Adrenal gland (tissue), 12 donors: Measurements from ENCODE around the gene LRRC61. TPM values are rescaled to one million over a fixed set of nuclear protein-coding genes. Genes with fewer than 3 reads are reported as not detected.

ENCODE experiments used
- DNase-seq, 7 donors: peaks; one replicate each; pipeline ENCODE4 v3.0.0-alpha.2; 2019 to 2020
- H3K27ac ChIP-seq, 5 donors: fragments of 200-600 bp; sonication (generic) in 4 of 5; 1 replicate in 3 of 5; 2 replicates in 2 of 5; pipeline versions ENCODE4 v1.5.1 to v1.8.0; 2016 to 2020; ENCODE audit warnings: mild to moderate bottlenecking in 1 of 5
- H3K27me3 ChIP-seq: fragments of 200-600 bp; 2 replicates; pipeline ENCODE4 v1.8.0; 2021
- H3K36me3 ChIP-seq, 2 donors: fragments of 200-600 bp; replicated peaks in 1 of 2; 1 replicate in 1 of 2; 2 replicates in 1 of 2; pipeline versions ENCODE4 v1.5.1 to v1.8.0; 2018 to 2022
- H3K4me1 ChIP-seq, 2 donors: fragments of 200-600 bp; replicated peaks in 1 of 2; 1 replicate in 1 of 2; 2 replicates in 1 of 2; pipeline versions ENCODE4 v1.5.1 to v1.8.0; 2018 to 2021
- H3K4me3 ChIP-seq, 4 donors: fragments of 200-600 bp; sonication (generic) in 3 of 4; one replicate each; pipeline ENCODE4 v1.5.1; 2016 to 2018
- H3K9me3 ChIP-seq, 3 donors: fragments of 200-600 bp; sonication (generic) in 1 of 3; replicated peaks in 1 of 3; 1 replicate in 2 of 3; 2 replicates in 1 of 3; pipeline versions ENCODE4 v1.5.1 to v1.8.0; 2016 to 2021
- CTCF ChIP-seq, 6 experiments: fragments of 450-650 bp in 4 of 6; fragments of 200-600 bp in 2 of 6; sonication (generic) in 1 of 6; IDR thresholded peaks; 1 replicate in 5 of 6; 2 replicates in 1 of 6; pipeline versions ENCODE4 v1.5.1 to v1.8.0; 2016 to 2021; ENCODE audit warnings: antibody characterized with exemption in 6 of 6, mild to moderate bottlenecking in 2 of 6, moderate library complexity in 1 of 6
- POLR2A ChIP-seq, 2 donors: fragments of 450-650 bp; IDR thresholded peaks; one replicate each; pipeline ENCODE4 v1.6.1; 2017; ENCODE audit warnings: antibody characterized with exemption in 2 of 2, mild to moderate bottlenecking in 2 of 2, moderate library complexity in 1 of 2
- WGBS, 4 donors: extraction: QIAGEN DNeasy Blood & Tissue Kit in 2 of 4; methylation state at CpG; one replicate each; pipeline versions ENCODE4 v1.1.5 to v1.1.7; 2013 to 2017; 5-methylcytosine and 5-hydroxymethylcytosine counted together
- intact Hi-C, 2 donors: fragments of 100-400 bp; cut with DNase I; formaldehyde crosslinking; loops; one replicate each; pipeline versions ENCODE4 v1.14.1 to v1.15.0; 2022 to 2023
- polyA plus RNA-seq, 3 donors: library from polyadenylated mRNA; stranded (reverse); fragments of 200-250 nt in 2 of 3; fragments of 350-450 nt in 1 of 3; fragmentation: Illumina TruSeq in 1 of 3; extraction: RNeasy Lipid Tissue Mini Kit (QIAGEN cat#74804) in 1 of 3; gene quantifications; one replicate each; pipeline ENCODE4 v1.2.3, GENCODE V29; 2013 to 2014
- total RNA-seq, 9 donors: library from RNA; depleted of rRNA in 4 of 9; stranded (reverse); fragments of >200 nt in 4 of 9; fragments of 120-200 nt in 1 of 9; fragmentation: NEBNext Ultra II Directional in 1 of 9; extraction: Animal tissue kit (Norgen Biotek cat#: 25700) in 1 of 9; gene quantifications; one replicate each; pipeline versions ENCODE4 v1.1.0 to v1.2.4, GENCODE V29; 2013 to 2023
- donor health status: healthy with polysubstance abuse.
- donor health status: Bipolar disorder and iron deficiency.
- donor health status: DM: yes; HTN: yes; CAD: no.
- donor health status: DM: no; HTN: no; CAD: no.
- donor health status: DM: no; HTN: no; CAD: no.
- donor health status: DM: yes; HTN: yes; CAD: no.

Gene LRRC61
- total and polyA plus RNA-seq, 12 donors = 8.6 to 1,435 (median 176) TPM

DNA sequence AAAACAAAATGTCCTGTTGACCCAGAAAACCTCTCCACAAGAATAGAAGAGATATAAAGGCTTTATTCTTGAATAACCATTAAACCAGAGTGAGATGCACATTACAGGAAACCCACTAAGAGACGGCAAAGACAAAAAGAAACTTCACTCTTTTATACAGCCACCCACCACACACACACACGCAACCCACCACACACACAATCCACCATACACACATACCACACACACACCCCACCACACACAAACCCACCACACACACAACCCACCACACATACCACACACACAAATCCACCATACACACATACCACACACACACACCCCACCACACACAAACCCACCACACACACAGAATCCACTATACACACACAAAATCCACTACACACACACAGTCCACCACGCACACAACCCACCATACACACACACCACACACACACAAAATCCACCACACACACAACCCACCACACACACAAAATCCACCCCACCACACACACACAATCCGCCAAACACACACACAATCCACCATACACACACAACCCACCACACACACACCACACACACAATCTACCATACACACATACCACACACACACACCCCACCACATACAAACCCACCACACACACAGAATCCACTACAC, 36.0 kb downstream of the LRRC61 start:
- no peaks in the 10 kb centered on the region for H3K36me3 ChIP-seq
- no peak overlapping the region for H3K27ac ChIP-seq
- no peak for DNase-seq
- intact Hi-C loops = loop anchor here in 1 of 2 donors (10.0 kb wide), 1 partner anchor 56 kb away; no protein-coding TSS in a partner anchor
- H3K4me3 ChIP-seq = no peak overlapping the region
- TF ChIP-seq CTCF (IDR thresholded peaks at IDR 0.05) = no peak
- TF ChIP-seq POLR2A (IDR thresholded peaks at IDR 0.05) = no peak
- no peaks in the 10 kb centered on the region for H3K27me3 ChIP-seq
- 88 to 93% (median 91%) methylated on average over 4 of the region's 4 CpGs for WGBS, 4 donors
- H3K4me1 ChIP-seq = peaks cover 0 to 3% of the 10 kb centered on the region in 2 donors
- H3K9me3 ChIP-seq = no peaks in the 10 kb centered on the region

- no peak for TF ChIP-seq CTCF (IDR thresholded peaks at IDR 0.05)
- TF ChIP-seq POLR2A (IDR thresholded peaks at IDR 0.05) = no peak
- intact Hi-C loops = loop anchor here in 1 of 2 donors (10.0 kb wide), 1 partner anchor 55 kb away; no protein-coding TSS in a partner anchor
- Histone ChIP-seq H3K27ac (no peak overlapping the region), H3K27me3 (no peaks in the 10 kb centered on the region), H3K9me3 (no peaks in the 10 kb centered on the region), H3K36me3 (no peaks in the 10 kb centered on the region), H3K4me3 (no peak overlapping the region), H3K4me1 (peaks cover 0 to 3% of the 10 kb centered on the region in 2 donors)
- no peak for DNase-seq
- 88 to 95% (median 94%) methylated on average over 2 of the region's 2 CpGs for WGBS, 4 donors
These were observed 36.6 kb downstream of the LRRC61 start for GRCh38 chr7:150359622-150360362.

GRCh38 chr7:150360363-150361058, 37.4 kb downstream of the LRRC61 start:
- intact Hi-C loops = no loop called here
- TF ChIP-seq POLR2A (IDR thresholded peaks at IDR 0.05) (no peak), CTCF (IDR thresholded peaks at IDR 0.05) (no peak)
- no peak overlapping the region for H3K4me3 ChIP-seq

DNA sequence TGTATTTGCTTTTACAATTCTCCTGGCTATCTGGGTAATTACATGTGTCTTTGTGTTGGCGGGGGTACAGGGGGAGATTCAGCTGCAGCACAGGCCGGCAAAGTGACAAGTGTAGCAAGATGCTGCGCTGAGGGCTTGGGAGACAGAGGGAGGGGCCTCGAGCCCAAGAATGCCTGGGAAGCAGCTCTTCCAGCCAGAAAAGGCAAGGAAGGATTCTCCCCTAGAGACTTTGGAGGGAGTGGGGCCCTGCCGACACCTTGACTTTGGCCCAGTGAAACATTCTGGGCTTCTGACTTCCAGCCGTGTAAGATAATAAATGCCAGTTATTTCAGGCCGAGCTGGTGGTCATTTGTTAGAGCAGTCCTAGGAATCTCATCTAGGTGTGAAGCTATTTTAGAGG, 38.2 kb downstream of the LRRC61 start:
- Histone ChIP-seq H3K27me3 (no peaks in the 10 kb centered on the region), H3K9me3 (no peaks in the 10 kb centered on the region), H3K4me3 (no peak overlapping the region), H3K27ac (no peak overlapping the region), H3K4me1 (no peaks in the 10 kb centered on the region), H3K36me3 (no peaks in the 10 kb centered on the region)
- intact Hi-C loops = no loop called here
- WGBS, 4 donors = 72 to 80% (median 77%) methylated on average over 7 of the region's 7 CpGs
- TF ChIP-seq CTCF (IDR thresholded peaks at IDR 0.05) (no peak), POLR2A (IDR thresholded peaks at IDR 0.05) (no peak)
- no peak for DNase-seq

More at GRCh38 chr7:150360363-150361058, 37.4 kb downstream of the LRRC61 start:
- no peaks in the 10 kb centered on the region for H3K27me3 ChIP-seq
- no peak for DNase-seq
- H3K27ac ChIP-seq = no peak overlapping the region
- 63 to 76% (median 67%) methylated on average over 5 of the region's 5 CpGs for WGBS, 4 donors
- H3K4me1 ChIP-seq = peaks cover 0 to 1% of the 10 kb centered on the region in 2 donors
- no peaks in the 10 kb centered on the region for H3K9me3 ChIP-seq
- H3K36me3 ChIP-seq = no peaks in the 10 kb centered on the region
